ENCODE measurements around the gene TUBG2. TPM values are rescaled to one million over a fixed set of nuclear protein-coding genes. Genes with fewer than 3 reads are reported as not detected.
"Not testable (repeated sequence)": the region's sequence is repeated elsewhere in the genome, so short reads cannot be mapped to it uniquely, and the experiment has no call there.

TUBG2 gene
- total RNA-seq, 4 donors from 2014 or later: 19.7 to 57.3 (median 33.7) TPM

GRCh38 chr17:42647778-42648177, 11.3 kb upstream of the TUBG2 start:
- Histone ChIP-seq H3K9me3 (no peaks in the 10 kb centered on the region), H3K4me1 (no peaks in the 10 kb centered on the region), H3K4me3 (no peak overlapping the region), H3K27me3 (no peaks in the 10 kb centered on the region), H3K36me3 (no peaks in the 10 kb centered on the region), H3K27ac (no peak overlapping the region)
- ATAC-seq: no peak
- WGBS, 2 donors (ENCODE audit: low coverage in 1 of 2): 82% methylated on average over 1 of the region's 5 CpGs; no CpG with 5 or more reads in 1 of the 2 donors
- no peak for TF ChIP-seq POLR2AphosphoS5 (IDR thresholded peaks at IDR 0.05)
- no peak for TF ChIP-seq POLR2A (IDR thresholded peaks at IDR 0.05)
- no peak for TF ChIP-seq CTCF (IDR thresholded peaks at IDR 0.05)
- no peak for TF ChIP-seq EP300 (IDR thresholded peaks at IDR 0.05)

DNA sequence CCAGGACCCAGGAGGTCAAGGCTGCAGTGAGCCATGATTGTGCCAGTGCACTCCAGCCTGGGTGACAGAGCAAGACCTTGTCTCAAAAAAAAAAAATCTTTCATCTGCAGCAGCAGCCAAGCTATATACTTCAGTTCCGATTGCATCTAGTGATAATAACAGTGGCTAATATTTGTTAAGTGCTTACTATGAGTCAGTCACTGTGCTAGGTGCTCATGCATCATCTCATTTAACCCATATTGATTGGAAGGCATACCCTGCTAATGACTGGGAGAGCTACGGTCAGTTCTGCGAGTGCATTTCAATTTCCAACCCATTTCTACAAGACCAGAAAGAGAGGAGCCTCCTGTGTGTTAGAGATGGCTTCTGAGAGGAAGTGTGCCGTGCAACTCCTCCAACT, 7.7 kb upstream of the TUBG2 start:
- H3K4me1 ChIP-seq: peaks cover 0 to 18% (median 0%) of the 10 kb centered on the region in 3 donors
- H3K27ac ChIP-seq: no peak overlapping the region
- WGBS, 2 donors (ENCODE audit: low coverage in 1 of 2): 70 to 82% methylated on average over 4 of the region's 4 CpGs
- no peak for TF ChIP-seq EP300 (IDR thresholded peaks at IDR 0.05)
- no peak for TF ChIP-seq POLR2AphosphoS5 (IDR thresholded peaks at IDR 0.05)
- no peak for TF ChIP-seq POLR2A (IDR thresholded peaks at IDR 0.05)
- no peak for TF ChIP-seq CTCF (IDR thresholded peaks at IDR 0.05)
- H3K27me3 ChIP-seq: no peaks in the 10 kb centered on the region
- no peak overlapping the region for H3K4me3 ChIP-seq
- H3K9me3 ChIP-seq: no peaks in the 10 kb centered on the region
- no peak for ATAC-seq
- no peaks in the 10 kb centered on the region for H3K36me3 ChIP-seq

GRCh38 chr17:42653179-42654124, 5.6 kb upstream of the TUBG2 start:
- ATAC-seq: peak; percentile 76
- WGBS, 2 donors (ENCODE audit: low coverage in 1 of 2): 0 to 17% methylated on average over 10 to 21 of the region's 42 CpGs
- peaks cover 0 to 18% (median 0%) of the 10 kb centered on the region in 3 donors for H3K4me1 ChIP-seq

DNA sequence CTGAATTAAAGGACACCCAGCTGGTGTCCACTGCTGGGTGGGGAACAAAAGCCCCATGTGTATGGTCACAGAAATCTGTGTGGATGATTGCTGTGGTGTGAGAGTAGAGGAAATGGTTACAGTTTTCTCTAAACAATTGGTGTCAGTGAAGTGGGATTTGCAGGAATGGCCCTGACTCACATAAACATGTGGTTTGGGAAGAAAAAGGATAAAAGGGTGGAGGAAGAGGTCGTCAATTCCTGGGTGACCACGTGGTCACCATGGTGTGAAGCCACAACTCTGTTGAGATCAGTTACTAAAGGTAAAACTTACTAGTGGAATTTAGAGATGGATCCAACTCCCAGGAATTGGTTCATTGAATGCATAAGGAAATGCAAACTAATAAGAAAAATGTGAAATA, 3.6 kb upstream of the TUBG2 start:
- no peaks in the 10 kb centered on the region for H3K9me3 ChIP-seq
- no peak for ATAC-seq
- WGBS, 2 donors (ENCODE audit: low coverage in 1 of 2): 53 to 58% methylated on average over 2 of the region's 2 CpGs
- H3K4me3 ChIP-seq: no peak overlapping the region
- H3K36me3 ChIP-seq: no peaks in the 10 kb centered on the region
- no peak for TF ChIP-seq POLR2A (IDR thresholded peaks at IDR 0.05)
- no peak for TF ChIP-seq EP300 (IDR thresholded peaks at IDR 0.05)
- TF ChIP-seq CTCF (IDR thresholded peaks at IDR 0.05): no peak
- TF ChIP-seq POLR2AphosphoS5 (IDR thresholded peaks at IDR 0.05): no peak
- H3K27me3 ChIP-seq: no peaks in the 10 kb centered on the region
- peaks cover 0 to 35% (median 7%) of the 10 kb centered on the region in 3 donors for H3K4me1 ChIP-seq
- no peak overlapping the region for H3K27ac ChIP-seq

More at GRCh38 chr17:42653179-42654124, 5.6 kb upstream of the TUBG2 start:
- Histone ChIP-seq H3K9me3 (no peaks in the 10 kb centered on the region), H3K27ac (peak overlapping the region; percentile 51 to 84 (median 81)), H3K4me3 (peak overlapping the region; percentile 4 to 44), H3K36me3 (no peaks in the 10 kb centered on the region), H3K27me3 (no peaks in the 10 kb centered on the region)
- TF ChIP-seq POLR2A (IDR thresholded peaks at IDR 0.05) (no peak), POLR2AphosphoS5 (IDR thresholded peaks at IDR 0.05) (peak; percentile 24)

- Histone ChIP-seq H3K9me3 (no peaks in the 10 kb centered on the region), H3K27ac (no peak overlapping the region), H3K4me3 (no peak overlapping the region), H3K36me3 (peaks cover 0 to 18% of the 10 kb centered on the region in 2 donors), H3K27me3 (no peaks in the 10 kb centered on the region), H3K4me1 (peaks cover 0 to 48% (median 11%) of the 10 kb centered on the region in 3 donors)
- no peak for ATAC-seq
- 72 to 85% methylated on average over 9 of the region's 9 CpGs for WGBS, 2 donors (ENCODE audit: low coverage in 1 of 2)
- no peak for TF ChIP-seq POLR2AphosphoS5 (IDR thresholded peaks at IDR 0.05)
- no peak for TF ChIP-seq CTCF (IDR thresholded peaks at IDR 0.05)
- no peak for TF ChIP-seq POLR2A (IDR thresholded peaks at IDR 0.05)
- no peak for TF ChIP-seq EP300 (IDR thresholded peaks at IDR 0.05)
Measured at GRCh38 chr17:42657824-42658588, 1.1 kb upstream of the TUBG2 start.

DNA sequence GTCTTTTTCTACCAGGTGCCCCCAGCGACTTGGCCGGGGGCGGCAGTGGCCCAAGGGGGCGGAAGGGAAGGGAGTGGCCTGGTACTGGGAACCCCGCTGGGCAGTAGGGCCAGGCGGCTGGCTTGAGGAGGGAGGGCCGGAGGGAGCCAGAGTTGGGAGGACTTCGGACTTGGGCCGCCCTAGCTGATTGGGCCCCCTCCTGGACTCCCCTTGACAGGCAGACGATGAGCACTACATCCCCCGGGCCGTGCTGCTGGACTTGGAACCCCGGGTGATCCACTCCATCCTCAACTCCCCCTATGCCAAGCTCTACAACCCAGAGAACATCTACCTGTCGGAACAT, 819 bp downstream of the TUBG2 start:
- Histone ChIP-seq H3K4me3 (peak overlapping the region; percentile 56 to 71), H3K36me3 (peaks cover 0 to 36% of the 10 kb centered on the region in 2 donors), H3K4me1 (peaks cover 0 to 32% (median 11%) of the 10 kb centered on the region in 3 donors), H3K27ac (peak overlapping the region in 3 of 4 donors; percentile 86 to 94 (median 91))
- not testable (repeated sequence) for H3K9me3 ChIP-seq, ATAC-seq, H3K27me3 ChIP-seq
- no CpG with 5 or more reads among the region's 14 CpGs for WGBS, 2 donors (ENCODE audit: low coverage in 1 of 2)

Data from gastroesophageal sphincter (tissue), 4 donors.